ENCODE results near the gene SPEN.

DNA sequence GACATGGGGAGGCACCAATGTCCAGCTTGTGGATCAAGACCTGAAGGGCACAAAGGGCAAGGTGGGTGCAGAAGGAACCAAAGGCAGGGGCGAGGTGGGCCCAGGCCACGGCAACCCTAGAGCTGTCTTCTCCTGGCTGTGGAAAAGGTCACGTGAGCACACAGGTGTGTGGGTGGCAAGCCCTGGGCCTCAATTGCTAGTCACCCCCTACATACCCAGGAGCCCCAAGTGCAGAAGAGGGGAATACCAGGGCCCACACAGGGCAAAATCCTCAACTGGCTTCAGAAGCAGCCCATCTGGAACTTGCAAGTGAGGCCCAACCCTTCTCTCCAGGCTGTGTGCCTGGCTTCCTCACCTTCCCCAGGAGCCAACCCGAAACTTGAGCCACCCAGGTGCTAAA, 102.8 kb downstream of the SPEN start:
- TF ChIP-seq CTCF (conservative IDR thresholded peaks at IDR 0.05) (no peak), ZFX (IDR thresholded peaks at IDR 0.05) (no peak)

Measured in C4-2B (cell line).